Neutrophil (primary cell): Measurements from ENCODE around the gene YEATS2.

Source experiments
- H3K27ac ChIP-seq: fragments of 200-600 bp; sonication (generic); 2 replicates; pipeline ENCODE4 v1.5.1; 2016; ENCODE audit warnings: mild to moderate bottlenecking, moderate library complexity
- H3K27me3 ChIP-seq: fragments of 200-600 bp; sonication (generic); 2 replicates; pipeline ENCODE4 v1.6.0; 2016; ENCODE audit warnings: mild to moderate bottlenecking
- H3K36me3 ChIP-seq: fragments of 200-600 bp; sonication (generic); 2 replicates; pipeline ENCODE4 v1.5.1; 2017
- H3K4me1 ChIP-seq, 2 experiments: fragments of 200-600 bp in 1 of 2; sonication (generic) in 1 of 2; 1 replicate in 1 of 2; 2 replicates in 1 of 2; pipeline versions ENCODE4 v1.5.1 to v1.6.1; 2013 to 2016; ENCODE audit warnings: low read depth in 1 of 2, low read length in 1 of 2, mild to moderate bottlenecking in 1 of 2, moderate library complexity in 1 of 2; ENCODE audit not compliant: control insufficient read depth in 1 of 2, insufficient read depth in 1 of 2
- H3K4me3 ChIP-seq, 2 experiments: fragments of 200-600 bp in 1 of 2; sonication (generic) in 1 of 2; 1 replicate in 1 of 2; 2 replicates in 1 of 2; pipeline ENCODE4 v1.5.1; 2013 to 2016; ENCODE audit warnings: low read depth in 1 of 2, low read length in 1 of 2, mild to moderate bottlenecking in 1 of 2, moderate library complexity in 1 of 2
- H3K9me3 ChIP-seq: fragments of 200-600 bp; sonication (generic); 2 replicates; pipeline ENCODE4 v1.5.1; 2016
- CTCF ChIP-seq: fragments of 200-600 bp; sonication (generic); IDR thresholded peaks from 2 replicates; pipeline ENCODE4 v1.5.1; 2016; ENCODE audit warnings: antibody characterized with exemption

The YEATS2 gene

GRCh38 chr3:183697610-183698317 lies at the start of gene YEATS2:
YEATS2 (plus strand) TSS chr3:183697797; CDS start chr3:183715163, 17,366 bp downstream.
- TF ChIP-seq CTCF, result no peak
- H3K9me3 ChIP-seq, result no peaks in the 10 kb centered on the region
- H3K4me3 ChIP-seq, result peak within 1 kb of the TSS; percentile 80 to 88
- H3K4me1 ChIP-seq, result peaks cover 17 to 23% of the 10 kb centered on the region in 2 experiments
- no peaks in the 10 kb centered on the region for H3K36me3 ChIP-seq
- H3K27me3 ChIP-seq, result no peaks in the 10 kb centered on the region
- peak within 1 kb of the TSS; percentile 79 for H3K27ac ChIP-seq

- peaks cover 13% of the 10 kb centered on the region for H3K36me3 ChIP-seq
- no peak overlapping the region for H3K27ac ChIP-seq
- no peak for TF ChIP-seq CTCF
- no peaks in the 10 kb centered on the region for H3K4me1 ChIP-seq
- H3K4me3 ChIP-seq, result no peak overlapping the region
- no peaks in the 10 kb centered on the region for H3K27me3 ChIP-seq
- peaks cover 38% of the 10 kb centered on the region for H3K9me3 ChIP-seq
Observed at GRCh38 chr3:183650554-183650953, 47.0 kb upstream of the YEATS2 start.

GRCh38 chr3:183653209-183654064 lies 44.2 kb upstream of the YEATS2 start:
- H3K27ac ChIP-seq, result no peak overlapping the region
- TF ChIP-seq CTCF, result no peak
- H3K9me3 ChIP-seq, result peaks cover 39% of the 10 kb centered on the region
- H3K4me1 ChIP-seq, result no peaks in the 10 kb centered on the region
- no peak overlapping the region for H3K4me3 ChIP-seq
- H3K27me3 ChIP-seq, result no peaks in the 10 kb centered on the region
- peaks cover 13% of the 10 kb centered on the region for H3K36me3 ChIP-seq

- H3K4me1 ChIP-seq, result no peaks in the 10 kb centered on the region
- peaks cover 23% of the 10 kb centered on the region for H3K36me3 ChIP-seq
- H3K4me3 ChIP-seq, result no peak overlapping the region
- H3K27ac ChIP-seq, result no peak overlapping the region
- no peak for TF ChIP-seq CTCF
- H3K9me3 ChIP-seq, result peaks cover 39% of the 10 kb centered on the region
- no peaks in the 10 kb centered on the region for H3K27me3 ChIP-seq
Observed at GRCh38 chr3:183654727-183655126, 42.9 kb upstream of the YEATS2 start.

GRCh38 chr3:183662099-183662498 lies 35.5 kb upstream of the YEATS2 start:
- H3K27me3 ChIP-seq, result no peaks in the 10 kb centered on the region
- H3K4me1 ChIP-seq, result no peaks in the 10 kb centered on the region
- no peaks in the 10 kb centered on the region for H3K9me3 ChIP-seq
- H3K36me3 ChIP-seq, result peaks cover 47% of the 10 kb centered on the region
- H3K27ac ChIP-seq, result no peak overlapping the region
- no peak for TF ChIP-seq CTCF
- H3K4me3 ChIP-seq, result no peak overlapping the region
